Mesendoderm (in vitro differentiated cells): Measurements from ENCODE around the gene BTBD19.
A peak's percentile ranks its signal among the peaks of the same experiment; 100 is the strongest.
"Not testable (repeated sequence)": the region's sequence is repeated elsewhere in the genome, so short reads cannot be mapped to it uniquely, and the experiment has no call there.

ENCODE experiments used
- DNase-seq: peaks from one replicate; pipeline ENCODE4 v3.0.0; 2013
- H2AK5ac ChIP-seq: 2 replicates; pipeline ENCODE4 v1.6.1; 2013; ENCODE audit warnings: low read length, inconsistent platforms
- H2BK120ac ChIP-seq: 2 replicates; pipeline ENCODE4 v1.6.1; 2013; ENCODE audit warnings: low read depth, mild to moderate bottlenecking, low read length, moderate library complexity, mixed read lengths
- H2BK15ac ChIP-seq: replicated peaks from 2 replicates; pipeline ENCODE4 v1.6.1; 2013; ENCODE audit warnings: low read depth, mild to moderate bottlenecking, moderate library complexity
- H2BK5ac ChIP-seq: 2 replicates; pipeline ENCODE4 v1.6.1; 2013; ENCODE audit warnings: low read length, inconsistent platforms
- H3K18ac ChIP-seq: 2 replicates; pipeline ENCODE4 v1.6.1; 2013; ENCODE audit warnings: mild to moderate bottlenecking, low read length, mixed read lengths
- H3K23ac ChIP-seq: one replicate; pipeline ENCODE4 v1.6.1; 2013; ENCODE audit warnings: low read length
- H3K27ac ChIP-seq: 2 replicates; pipeline ENCODE4 v1.5.1; 2013; ENCODE audit warnings: low read depth, mild to moderate bottlenecking, inconsistent platforms, low read length, moderate library complexity
- H3K27me3 ChIP-seq: 2 replicates; pipeline ENCODE4 v1.6.1; 2013; ENCODE audit warnings: low read length, control low read depth, mild to moderate bottlenecking, inconsistent platforms; ENCODE audit not compliant: insufficient read depth, poor library complexity
- H3K36me3 ChIP-seq: 2 replicates; pipeline ENCODE4 v1.6.1; 2013; ENCODE audit warnings: low read length, inconsistent platforms; ENCODE audit not compliant: control insufficient read depth, insufficient read depth
- H3K4ac ChIP-seq: one replicate; pipeline ENCODE4 v1.6.1; 2013; ENCODE audit warnings: low read depth, mild to moderate bottlenecking, low read length, moderate library complexity
- H3K4me1 ChIP-seq: 2 replicates; pipeline ENCODE4 v1.6.1; 2013; ENCODE audit warnings: low read depth, low read length, inconsistent platforms; ENCODE audit not compliant: control insufficient read depth
- H3K4me2 ChIP-seq: 2 replicates; pipeline ENCODE4 v1.6.1; 2013; ENCODE audit warnings: low read length
- H3K4me3 ChIP-seq: 2 replicates; pipeline ENCODE4 v1.5.1; 2013; ENCODE audit warnings: mild to moderate bottlenecking, low read length
- H3K56ac ChIP-seq: one replicate; pipeline ENCODE4 v1.6.1; 2013; ENCODE audit warnings: low read length
- H3K79me1 ChIP-seq: 2 replicates; pipeline ENCODE4 v1.6.1; 2013; ENCODE audit warnings: low read length, inconsistent platforms
- H3K79me2 ChIP-seq: 2 replicates; pipeline ENCODE4 v1.6.1; 2013; ENCODE audit warnings: mild to moderate bottlenecking, low read length; ENCODE audit not compliant: control insufficient read depth, insufficient read depth
- H3K9ac ChIP-seq: 2 replicates; pipeline ENCODE4 v1.6.1; 2013; ENCODE audit warnings: low read length, inconsistent platforms
- H4K5ac ChIP-seq: one replicate; pipeline ENCODE4 v1.6.1; 2013; ENCODE audit warnings: low read length
- H4K8ac ChIP-seq: one replicate; pipeline ENCODE4 v1.6.1; 2013; ENCODE audit warnings: low read depth, mild to moderate bottlenecking, control low read depth, low read length, moderate library complexity
- WGBS: extraction: QIAGEN DNeasy Blood & Tissue Kit; methylation state at CpG from one replicate; pipeline ENCODE4 v1.1.7; 2013; ENCODE audit warnings: low lambda C conversion rate, missing lambda C conversion rate; ENCODE audit not compliant: insufficient coverage; ENCODE audit errors: extremely low coverage; 5-methylcytosine and 5-hydroxymethylcytosine counted together

BTBD19 gene

GRCh38 chr1:44806704-44807363, 1.5 kb upstream of the BTBD19 start, which contains the start of gene DYNLT4:
TSS of gene DYNLT4 (minus strand) at chr1:44807351. CDS start at chr1:44806668, 683 bp downstream.
- H3K27ac ChIP-seq: peak within 1 kb of the TSS; percentile 96
- no peak within 1 kb of the TSS for H3K4me3 ChIP-seq
- H3K79me2 ChIP-seq: no peaks in the 10 kb centered on the region
- H2BK15ac ChIP-seq: no peak within 1 kb of the TSS
- peak within 1 kb of the TSS; percentile 10 for H2BK120ac ChIP-seq
- H3K79me1 ChIP-seq: peaks cover 2% of the 10 kb centered on the region
- no peak within 1 kb of the TSS for H4K8ac ChIP-seq
- H3K36me3 ChIP-seq: no peaks in the 10 kb centered on the region
- no CpG with 5 or more reads among the region's 7 CpGs for WGBS
- peaks cover 23% of the 10 kb centered on the region for H3K4me1 ChIP-seq
- peak within 1 kb of the TSS; percentile 73 for H3K56ac ChIP-seq
- H2BK5ac ChIP-seq: peak within 1 kb of the TSS; percentile 66
- H2AK5ac ChIP-seq: peak within 1 kb of the TSS; percentile 29
- H3K23ac ChIP-seq: peak within 1 kb of the TSS; percentile 48
- DNase-seq: no peak
- peak within 1 kb of the TSS; percentile 19 for H3K4ac ChIP-seq
- no peak within 1 kb of the TSS for H3K4me2 ChIP-seq
- H4K5ac ChIP-seq: no peak within 1 kb of the TSS
- H3K18ac ChIP-seq: peak within 1 kb of the TSS; percentile 52
- no peaks in the 10 kb centered on the region for H3K27me3 ChIP-seq
- H3K9ac ChIP-seq: peak within 1 kb of the TSS; percentile 58

GRCh38 chr1:44807364-44808062, 810 bp upstream of the BTBD19 start:
- Histone ChIP-seq H3K4me3 (no peak overlapping the region), H3K36me3 (no peaks in the 10 kb centered on the region)
- no CpG with 5 or more reads among the region's 16 CpGs for WGBS

GRCh38 chr1:44808938-44809917, 905 bp downstream of the BTBD19 start:
- peak overlapping the region; percentile 46 for H2BK120ac ChIP-seq
- H3K56ac ChIP-seq: peak overlapping the region; percentile 94
- H2BK15ac ChIP-seq: no peak overlapping the region
- H3K4ac ChIP-seq: peak overlapping the region; percentile 62
- peak overlapping the region; percentile 96 for H3K27ac ChIP-seq
- no peak overlapping the region for H4K8ac ChIP-seq
- no peak overlapping the region for H3K4me3 ChIP-seq
- H3K18ac ChIP-seq: peak overlapping the region; percentile 23
- DNase-seq: peak; percentile 66
- H3K23ac ChIP-seq: peak overlapping the region; percentile 29
- no CpG with 5 or more reads among the region's 6 CpGs for WGBS
- no peaks in the 10 kb centered on the region for H3K79me1 ChIP-seq
- peak overlapping the region; percentile 68 for H3K9ac ChIP-seq
- no peak overlapping the region for H3K4me2 ChIP-seq
- H3K79me2 ChIP-seq: no peaks in the 10 kb centered on the region
- no peak overlapping the region for H4K5ac ChIP-seq
- no peaks in the 10 kb centered on the region for H3K36me3 ChIP-seq
- H2BK5ac ChIP-seq: peak overlapping the region; percentile 82
- H3K27me3 ChIP-seq: no peaks in the 10 kb centered on the region
- peak overlapping the region; percentile 44 for H2AK5ac ChIP-seq
- H3K4me1 ChIP-seq: peaks cover 23% of the 10 kb centered on the region

More at GRCh38 chr1:44807364-44808062, 810 bp upstream of the BTBD19 start:
- H3K4me2 ChIP-seq: no peak overlapping the region
- peak overlapping the region; percentile 58 for H3K9ac ChIP-seq
- peak overlapping the region; percentile 3 for H2AK5ac ChIP-seq
- no peak overlapping the region for H2BK15ac ChIP-seq
- H4K5ac ChIP-seq: no peak overlapping the region
- no peaks in the 10 kb centered on the region for H3K79me2 ChIP-seq
- no peak overlapping the region for H3K23ac ChIP-seq
- no peak overlapping the region for H4K8ac ChIP-seq
- H3K27me3 ChIP-seq: no peaks in the 10 kb centered on the region
- peak overlapping the region; percentile 96 for H3K27ac ChIP-seq
- H2BK120ac ChIP-seq: peak overlapping the region; percentile 10
- peak overlapping the region; percentile 19 for H3K4ac ChIP-seq
- H3K56ac ChIP-seq: peak overlapping the region; percentile 69
- H3K18ac ChIP-seq: peak overlapping the region; percentile 52
- H3K4me1 ChIP-seq: peaks cover 23% of the 10 kb centered on the region
- H2BK5ac ChIP-seq: peak overlapping the region; percentile 66
- DNase-seq: peak; percentile 100
- no peaks in the 10 kb centered on the region for H3K79me1 ChIP-seq

- Histone ChIP-seq H4K8ac (no peak overlapping the region), H3K4me1 (peaks cover 23% of the 10 kb centered on the region), H3K4me3 (no peak overlapping the region), H3K27me3 (no peaks in the 10 kb centered on the region), H3K36me3 (no peaks in the 10 kb centered on the region), H2BK5ac (no peak overlapping the region), H3K79me1 (no peaks in the 10 kb centered on the region), H3K79me2 (no peaks in the 10 kb centered on the region), H3K9ac (no peak overlapping the region), H2BK120ac (no peak overlapping the region), H3K4ac (no peak overlapping the region), H4K5ac (no peak overlapping the region), H3K23ac (no peak overlapping the region), H2BK15ac (no peak overlapping the region), H3K4me2 (no peak overlapping the region), H2AK5ac (no peak overlapping the region), H3K27ac (no peak overlapping the region), H3K56ac (no peak overlapping the region), H3K18ac (no peak overlapping the region)
- DNase-seq: no peak
- no CpG with 5 or more reads among the region's 12 CpGs for WGBS
These were observed 1.9 kb downstream of the BTBD19 start for GRCh38 chr1:44810101-44810761.

- WGBS: no CpG with 5 or more reads among the region's 4 CpGs
- not testable (repeated sequence) for H2BK120ac ChIP-seq, H3K79me2 ChIP-seq, H3K23ac ChIP-seq, H3K4ac ChIP-seq, H3K4me2 ChIP-seq, H3K36me3 ChIP-seq, DNase-seq, H2BK5ac ChIP-seq, H3K27ac ChIP-seq, H4K8ac ChIP-seq, H3K4me3 ChIP-seq, H2AK5ac ChIP-seq, H3K9ac ChIP-seq, H3K18ac ChIP-seq, H3K27me3 ChIP-seq, H4K5ac ChIP-seq, H3K79me1 ChIP-seq, H2BK15ac ChIP-seq, H3K56ac ChIP-seq
- peaks cover 23% of the 10 kb centered on the region for H3K4me1 ChIP-seq
These were observed 2.4 kb downstream of the BTBD19 start for GRCh38 chr1:44810762-44811105.
